Hepatocyte (in vitro differentiated cells): Measurements from ENCODE around the gene KRT86.

ENCODE experiments used
- CTCF ChIP-seq: fragments of 200-600 bp; sonication (generic); IDR thresholded peaks from 2 replicates; pipeline ENCODE4 v1.5.1; 2016; ENCODE audit warnings: antibody characterized with exemption, mild to moderate bottlenecking; ENCODE audit not compliant: poor library complexity
- EZH2phosphoT487 ChIP-seq: fragments of 200-600 bp; sonication (generic); IDR thresholded peaks from one replicate; pipeline ENCODE4 v1.6.1; 2018; ENCODE audit warnings: antibody characterized with exemption, mild to moderate bottlenecking, low read depth, moderate library complexity; ENCODE audit not compliant: unreplicated experiment, severe bottlenecking

GRCh38 chr12:52243856-52244614 is 30.4 kb upstream of the KRT86 start:
- TF ChIP-seq CTCF (no peak), EZH2phosphoT487 (no peak)
